Amniotic epithelial cell (primary cell): ENCODE measurements around the gene RMDN2.
"Not testable (repeated sequence)": the region's sequence is repeated elsewhere in the genome, so short reads cannot be mapped to it uniquely, and the experiment has no call there.

Experiments used
- DNase-seq: peaks from one replicate; pipeline ENCODE4 v3.0.0-alpha.2; 2010; ENCODE audit warnings: low read depth

The RMDN2 gene

GRCh38 chr2:37898448-37898847 is 26.6 kb upstream of the RMDN2 start:
- DNase-seq, result no peak

- DNase-seq, result no peak
These were observed 22.1 kb upstream of the RMDN2 start for GRCh38 chr2:37902991-37903390.

GRCh38 chr2:37904425-37904824 is 20.7 kb upstream of the RMDN2 start:
- no peak for DNase-seq

GRCh38 chr2:37904993-37905392 is 20.1 kb upstream of the RMDN2 start:
- no peak for DNase-seq

- DNase-seq, result no peak
These were observed 19.0 kb upstream of the RMDN2 start for GRCh38 chr2:37906131-37906530.

- DNase-seq, result no peak
These were observed 17.4 kb upstream of the RMDN2 start for GRCh38 chr2:37907501-37908225.

- DNase-seq, result peak; percentile 52
These were observed 13.7 kb upstream of the RMDN2 start for GRCh38 chr2:37911296-37911873.

GRCh38 chr2:37912056-37912455 is 13.0 kb upstream of the RMDN2 start:
- DNase-seq, result peak; percentile 72

- DNase-seq, result no peak
These were observed 12.5 kb upstream of the RMDN2 start for GRCh38 chr2:37912616-37913015.

- DNase-seq, result no peak
These were observed 10.7 kb upstream of the RMDN2 start for GRCh38 chr2:37914340-37914739.

- DNase-seq, result no peak
These were observed 9.3 kb upstream of the RMDN2 start for GRCh38 chr2:37915773-37916172.

- peak; percentile 96 for DNase-seq
These were observed 8.5 kb upstream of the RMDN2 start for GRCh38 chr2:37916512-37917082.

- no peak for DNase-seq
These were observed 7.5 kb upstream of the RMDN2 start for GRCh38 chr2:37917281-37918228.

- DNase-seq, result no peak
These were observed 6.3 kb upstream of the RMDN2 start for GRCh38 chr2:37918742-37919186.

- no peak for DNase-seq
These were observed 5.5 kb upstream of the RMDN2 start for GRCh38 chr2:37919631-37920032.

GRCh38 chr2:37920570-37920969 is 4.5 kb upstream of the RMDN2 start:
- DNase-seq, result peak; percentile 87

GRCh38 chr2:37921781-37922180 is 3.3 kb upstream of the RMDN2 start:
- no peak for DNase-seq

GRCh38 chr2:37923308-37924055 is 1.6 kb upstream of the RMDN2 start:
- no peak for DNase-seq

GRCh38 chr2:37926635-37927034 is 1.5 kb downstream of the RMDN2 start:
- no peak for DNase-seq

GRCh38 chr2:37928377-37928776 is 3.3 kb downstream of the RMDN2 start:
- peak; percentile 83 for DNase-seq

- not testable (repeated sequence) for DNase-seq
These were observed 5.3 kb downstream of the RMDN2 start for GRCh38 chr2:37930392-37930791.

GRCh38 chr2:37932873-37933272 is 7.8 kb downstream of the RMDN2 start:
- not testable (repeated sequence) for DNase-seq
